GM18520 (cell line): ENCODE data around the gene ZNRF3.
"Not testable (repeated sequence)": the region's sequence is repeated elsewhere in the genome, so short reads cannot be mapped to it uniquely, and the experiment has no call there.

Experiments used
- ATAC-seq: cut with Tn5 transposase; IDR thresholded peaks from one replicate; pipeline ENCODE4 v1.9.1; 2021; ENCODE audit not compliant: unreplicated experiment

The ZNRF3 gene

GRCh38 chr22:29003975-29004646, 120.7 kb downstream of the ZNRF3 start:
- ATAC-seq: no peak

- ATAC-seq: no peak
Observed at GRCh38 chr22:29004647-29005371, 121.4 kb downstream of the ZNRF3 start.

- not testable (repeated sequence) for ATAC-seq
Observed at GRCh38 chr22:29005754-29006153, 122.4 kb downstream of the ZNRF3 start.

GRCh38 chr22:29006346-29006745, 123.0 kb downstream of the ZNRF3 start:
- ATAC-seq: no peak

- ATAC-seq: no peak
Observed at GRCh38 chr22:29009148-29009547, 125.8 kb downstream of the ZNRF3 start.

- ATAC-seq: no peak
Observed at GRCh38 chr22:29011240-29012100, 128.1 kb downstream of the ZNRF3 start.

GRCh38 chr22:29012101-29012433, 128.7 kb downstream of the ZNRF3 start:
- ATAC-seq: no peak

GRCh38 chr22:29012952-29013351, 129.6 kb downstream of the ZNRF3 start:
- no peak for ATAC-seq

GRCh38 chr22:29014293-29014692, 130.9 kb downstream of the ZNRF3 start:
- no peak for ATAC-seq

- no peak for ATAC-seq
Observed at GRCh38 chr22:29014773-29015172, 131.4 kb downstream of the ZNRF3 start.

GRCh38 chr22:29016067-29016938, 132.9 kb downstream of the ZNRF3 start:
- ATAC-seq: no peak

- ATAC-seq: no peak
Observed at GRCh38 chr22:29018293-29019189, 135.2 kb downstream of the ZNRF3 start.

GRCh38 chr22:29022101-29022817, 138.9 kb downstream of the ZNRF3 start:
- ATAC-seq: no peak

- ATAC-seq: no peak
Observed at GRCh38 chr22:29023172-29023796, 139.9 kb downstream of the ZNRF3 start.

GRCh38 chr22:29026579-29026978, 143.2 kb downstream of the ZNRF3 start:
- ATAC-seq: no peak

- no peak for ATAC-seq
Observed at GRCh38 chr22:29028468-29028867, 145.1 kb downstream of the ZNRF3 start.

GRCh38 chr22:29029202-29030000, 146.0 kb downstream of the ZNRF3 start:
- ATAC-seq: no peak
